Bronchial epithelial cell (primary cell): ENCODE data around the gene SLC22A25. TPM values are rescaled to one million over a fixed set of nuclear protein-coding genes. Genes with fewer than 3 reads are reported as not detected.
"Not testable (repeated sequence)": the region's sequence is repeated elsewhere in the genome, so short reads cannot be mapped to it uniquely, and the experiment has no call there.

Experiments used
- DNase-seq: peaks from one replicate; pipeline ENCODE4 v3.0.0-alpha.2; 2010; ENCODE audit warnings: low read depth
- FAIRE-seq: peaks from 2 replicates; lab custom pipeline; 2011; peaks lifted over from hg19 to GRCh38; lab: Jason Lieb, UNC
- H3K27me3 ChIP-seq: 2 replicates; pipeline ENCODE4 v1.5.1; 2011; ENCODE audit warnings: low read length; ENCODE audit not compliant: control insufficient read depth, insufficient read depth
- H3K36me3 ChIP-seq: 2 replicates; pipeline ENCODE4 v1.5.1; 2011; ENCODE audit warnings: low read length; ENCODE audit not compliant: control insufficient read depth, insufficient read depth
- H3K4me3 ChIP-seq: 2 replicates; pipeline ENCODE4 v1.5.1; 2011; ENCODE audit warnings: mild to moderate bottlenecking, low read depth, low read length, control low read depth
- CTCF ChIP-seq: IDR thresholded peaks from 2 replicates; pipeline ENCODE4 v1.5.1; 2011; ENCODE audit warnings: mild to moderate bottlenecking, moderate library complexity, low read length, control low read depth, inconsistent platforms; ENCODE audit not compliant: insufficient read depth, severe bottlenecking
- total RNA-seq: library from RNA; depleted of rRNA; stranded (reverse); fragments of >200 nt; gene quantifications from 2 replicates; pipeline ENCODE4 v1.2.1, GENCODE V29; 2014

The SLC22A25 gene
- total RNA-seq, 1 donor from 2014 or later, result not detected

GRCh38 chr11:63248966-63249365, 5.6 kb upstream of the SLC22A25 start:
- TF ChIP-seq CTCF, result no peak
- Histone ChIP-seq H3K4me3 (no peak overlapping the region), H3K27me3 (no peaks in the 10 kb centered on the region), H3K36me3 (no peaks in the 10 kb centered on the region)
- DNase-seq (no peak), FAIRE-seq (no peak)

- FAIRE-seq, H3K4me3 ChIP-seq, DNase-seq, H3K27me3 ChIP-seq, H3K36me3 ChIP-seq: not testable (repeated sequence)
Observed at GRCh38 chr11:63247237-63248002, 4.0 kb upstream of the SLC22A25 start.

- FAIRE-seq (no peak), DNase-seq (no peak)
- Histone ChIP-seq H3K4me3 (no peak overlapping the region), H3K27me3 (no peaks in the 10 kb centered on the region), H3K36me3 (no peaks in the 10 kb centered on the region)
- no peak for TF ChIP-seq CTCF
Observed at GRCh38 chr11:63246045-63246444, 2.6 kb upstream of the SLC22A25 start.

- DNase-seq (no peak), FAIRE-seq (no peak)
- H3K4me3 ChIP-seq, result no peak overlapping the region
- H3K36me3 ChIP-seq, result no peaks in the 10 kb centered on the region
- no peaks in the 10 kb centered on the region for H3K27me3 ChIP-seq
- no peak for TF ChIP-seq CTCF
Observed at GRCh38 chr11:63244862-63245261, 1.5 kb upstream of the SLC22A25 start.

- no peak overlapping the region for H3K4me3 ChIP-seq
- no peaks in the 10 kb centered on the region for H3K27me3 ChIP-seq
- no peaks in the 10 kb centered on the region for H3K36me3 ChIP-seq
- FAIRE-seq (no peak), DNase-seq (peak; percentile 10)
- no peak for TF ChIP-seq CTCF
Observed at GRCh38 chr11:63242089-63242781, 1.2 kb downstream of the SLC22A25 start.

GRCh38 chr11:63240791-63241379, 2.5 kb downstream of the SLC22A25 start:
- Histone ChIP-seq H3K27me3 (no peaks in the 10 kb centered on the region), H3K4me3 (no peak overlapping the region), H3K36me3 (no peaks in the 10 kb centered on the region)
- no peak for TF ChIP-seq CTCF
- peak; percentile 93 for DNase-seq
- FAIRE-seq, result no peak
